Measurements from ENCODE around the gene FNDC3A. TPM values are rescaled to one million over a fixed set of nuclear protein-coding genes. Genes with fewer than 3 reads are reported as not detected.

FNDC3A gene
- total and polyA plus RNA-seq, 9 of the 15 experiments (the other 6 are each of a cell fraction or from before 2014, with no cell fraction given), result 4.1 to 22.0 (median 13.5) TPM

DNA sequence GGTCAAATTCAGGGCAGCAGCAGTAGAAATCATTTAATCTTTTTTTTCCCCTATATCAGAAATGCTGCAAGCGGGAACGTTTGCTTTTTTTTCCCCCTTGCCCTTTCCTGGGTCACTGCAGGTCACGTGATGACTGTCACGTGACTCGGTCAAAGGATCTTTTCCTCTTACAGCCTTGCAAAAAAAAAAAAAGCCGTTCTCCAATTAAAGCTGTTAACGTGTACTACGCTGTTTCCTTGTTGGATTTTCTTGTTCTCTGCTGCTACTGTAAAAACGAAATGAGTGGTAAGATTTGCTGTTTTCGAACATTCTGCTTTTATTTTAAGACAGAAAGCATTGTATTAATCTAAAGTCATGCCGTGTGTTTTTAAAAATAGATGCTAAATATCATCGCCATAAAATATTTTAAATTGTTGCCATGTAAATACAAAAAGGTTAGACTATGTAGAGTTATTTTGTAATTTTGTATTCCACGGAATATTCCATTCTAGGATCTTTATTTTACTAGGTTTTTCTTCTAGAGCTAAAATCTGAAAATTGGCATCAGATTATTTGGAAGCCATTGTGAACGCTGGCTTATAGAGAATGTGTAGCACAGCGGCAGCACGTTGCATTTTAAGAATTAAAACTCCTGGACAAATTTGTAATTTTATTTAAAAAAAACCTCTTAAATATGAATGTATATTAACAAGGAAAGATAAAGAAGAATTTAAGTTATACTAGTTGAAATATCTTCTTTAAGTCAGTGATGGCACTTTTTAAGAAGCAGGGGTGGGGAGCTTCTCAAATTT is 134.6 kb downstream of the FNDC3A start (continued):
- TF ChIP-seq NR2C2 (CRISPR knock-in tag; IDR thresholded peaks at IDR 0.05) (no peak), NR2C2 (tag; IDR thresholded peaks at IDR 0.05) (peak; percentile 97), POLR2H (tag; IDR thresholded peaks at IDR 0.05; ENCODE audit: low read depth) (peak; percentile 65; the same call in 1 of the 2 replicates), HNRNPL (IDR thresholded peaks at IDR 0.05; ENCODE audit: low read depth, low read length) (no peak), ETS2 (tag; IDR thresholded peaks at IDR 0.05; ENCODE audit: borderline replicate concordance, poor library complexity, severe bottlenecking) (no peak), HBP1 (CRISPR knock-in tag; IDR thresholded peaks at IDR 0.05) (no peak), POU5F1 (IDR thresholded peaks at IDR 0.05; ENCODE audit: borderline replicate concordance, low read depth, low read length, partially characterized antibody) (no peak), ETV6 (IDR thresholded peaks at IDR 0.05; ENCODE audit: borderline replicate concordance in 1 of 2, low read depth in 2 of 2, low read length in 1 of 2) (no peak), ETV6 (CRISPR knock-in tag; IDR thresholded peaks at IDR 0.05; ENCODE audit: borderline replicate concordance) (no peak), CAMTA2 (CRISPR knock-in tag; conservative IDR thresholded peaks at IDR 0.05) (no peak), GATAD2B (IDR thresholded peaks at IDR 0.05; ENCODE audit: borderline replicate concordance) (no peak), ZEB2 (IDR thresholded peaks at IDR 0.05) (no peak), CTCF (IDR thresholded peaks at IDR 0.05 in 2 of 3, conservative IDR thresholded peaks at IDR 0.05 in 1 of 3; ENCODE audit: insufficient read depth in 2 of 3, low read depth in 1 of 3, low read length in 3 of 3) (no peak), CBFB (CRISPR knock-in tag; IDR thresholded peaks at IDR 0.05) (no peak), TCF7L2 (IDR thresholded peaks at IDR 0.05; ENCODE audit: low read depth, low read length) (no peak), NONO (IDR thresholded peaks at IDR 0.05; ENCODE audit: low read depth in 2 of 2, low read length in 1 of 2) (no peak), PHF21A (IDR thresholded peaks at IDR 0.05; ENCODE audit: borderline replicate concordance, low read depth) (0 out of 2 replicates have a peak, but pooled peaks have one; percentile 17)
- TF ChIP-seq, protein P1, sequence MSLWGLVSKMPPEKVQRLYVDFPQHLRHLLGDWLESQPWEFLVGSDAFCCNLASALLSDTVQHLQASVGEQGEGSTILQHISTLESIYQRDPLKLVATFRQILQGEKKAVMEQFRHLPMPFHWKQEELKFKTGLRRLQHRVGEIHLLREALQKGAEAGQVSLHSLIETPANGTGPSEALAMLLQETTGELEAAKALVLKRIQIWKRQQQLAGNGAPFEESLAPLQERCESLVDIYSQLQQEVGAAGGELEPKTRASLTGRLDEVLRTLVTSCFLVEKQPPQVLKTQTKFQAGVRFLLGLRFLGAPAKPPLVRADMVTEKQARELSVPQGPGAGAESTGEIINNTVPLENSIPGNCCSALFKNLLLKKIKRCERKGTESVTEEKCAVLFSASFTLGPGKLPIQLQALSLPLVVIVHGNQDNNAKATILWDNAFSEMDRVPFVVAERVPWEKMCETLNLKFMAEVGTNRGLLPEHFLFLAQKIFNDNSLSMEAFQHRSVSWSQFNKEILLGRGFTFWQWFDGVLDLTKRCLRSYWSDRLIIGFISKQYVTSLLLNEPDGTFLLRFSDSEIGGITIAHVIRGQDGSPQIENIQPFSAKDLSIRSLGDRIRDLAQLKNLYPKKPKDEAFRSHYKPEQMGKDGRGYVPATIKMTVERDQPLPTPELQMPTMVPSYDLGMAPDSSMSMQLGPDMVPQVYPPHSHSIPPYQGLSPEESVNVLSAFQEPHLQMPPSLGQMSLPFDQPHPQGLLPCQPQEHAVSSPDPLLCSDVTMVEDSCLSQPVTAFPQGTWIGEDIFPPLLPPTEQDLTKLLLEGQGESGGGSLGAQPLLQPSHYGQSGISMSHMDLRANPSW (CRISPR knock-in tag; IDR thresholded peaks at IDR 0.05), result no peak
- TF ChIP-seq, protein P2, sequence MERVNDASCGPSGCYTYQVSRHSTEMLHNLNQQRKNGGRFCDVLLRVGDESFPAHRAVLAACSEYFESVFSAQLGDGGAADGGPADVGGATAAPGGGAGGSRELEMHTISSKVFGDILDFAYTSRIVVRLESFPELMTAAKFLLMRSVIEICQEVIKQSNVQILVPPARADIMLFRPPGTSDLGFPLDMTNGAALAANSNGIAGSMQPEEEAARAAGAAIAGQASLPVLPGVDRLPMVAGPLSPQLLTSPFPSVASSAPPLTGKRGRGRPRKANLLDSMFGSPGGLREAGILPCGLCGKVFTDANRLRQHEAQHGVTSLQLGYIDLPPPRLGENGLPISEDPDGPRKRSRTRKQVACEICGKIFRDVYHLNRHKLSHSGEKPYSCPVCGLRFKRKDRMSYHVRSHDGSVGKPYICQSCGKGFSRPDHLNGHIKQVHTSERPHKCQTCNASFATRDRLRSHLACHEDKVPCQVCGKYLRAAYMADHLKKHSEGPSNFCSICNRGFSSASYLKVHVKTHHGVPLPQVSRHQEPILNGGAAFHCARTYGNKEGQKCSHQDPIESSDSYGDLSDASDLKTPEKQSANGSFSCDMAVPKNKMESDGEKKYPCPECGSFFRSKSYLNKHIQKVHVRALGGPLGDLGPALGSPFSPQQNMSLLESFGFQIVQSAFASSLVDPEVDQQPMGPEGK (CRISPR knock-in tag; IDR thresholded peaks at IDR 0.05; ENCODE audit: borderline replicate concordance), result no peak
